Aorta (tissue), 5 donors: ENCODE data around the gene RUNDC1. TPM values are rescaled to one million over a fixed set of nuclear protein-coding genes. Genes with fewer than 3 reads are reported as not detected.
A peak's percentile ranks its signal among the peaks of the same experiment; 100 is the strongest.
"Not testable (repeated sequence)": the region's sequence is repeated elsewhere in the genome, so short reads cannot be mapped to it uniquely, and the experiment has no call there.

ENCODE experiments used
- ATAC-seq: fragments of 200-7000 bp; cut with Tn5 transposase; one replicate; pipeline ENCODE4 v1.9.1; 2022; ENCODE audit warnings: moderate library complexity; ENCODE audit not compliant: low FRiP score
- DNase-seq, 2 donors: peaks; one replicate each; pipeline ENCODE4 v3.0.0-alpha.2; 2020
- H3K27ac ChIP-seq, 2 donors: one replicate each; pipeline ENCODE4 v1.5.1; 2013; ENCODE audit warnings: low read length in 2 of 2, mild to moderate bottlenecking in 2 of 2, moderate library complexity in 2 of 2, control low read depth in 1 of 2, inconsistent platforms in 1 of 2, low read depth in 1 of 2
- H3K27me3 ChIP-seq, 2 donors: one replicate each; pipeline ENCODE4 v1.6.1; 2013; ENCODE audit warnings: control low read depth in 1 of 2, low read length in 1 of 2, mild to moderate bottlenecking in 1 of 2, moderate library complexity in 1 of 2; ENCODE audit not compliant: insufficient read depth in 2 of 2, control insufficient read depth in 1 of 2
- H3K36me3 ChIP-seq, 2 donors: one replicate each; pipeline ENCODE4 v1.6.1; 2013; ENCODE audit warnings: control low read depth in 1 of 2, low read length in 1 of 2, mild to moderate bottlenecking in 1 of 2; ENCODE audit not compliant: insufficient read depth in 2 of 2, control insufficient read depth in 1 of 2
- H3K4me1 ChIP-seq, 2 donors: one replicate each; pipeline ENCODE4 v1.6.1; 2013; ENCODE audit warnings: low read length in 2 of 2, control low read depth in 1 of 2, mild to moderate bottlenecking in 1 of 2, moderate library complexity in 1 of 2; ENCODE audit not compliant: insufficient read depth in 2 of 2, control insufficient read depth in 1 of 2
- H3K4me3 ChIP-seq, 2 donors: one replicate each; pipeline ENCODE4 v1.5.1; 2013; ENCODE audit warnings: low read length in 2 of 2, control low read depth in 1 of 2, mild to moderate bottlenecking in 1 of 2
- H3K9me3 ChIP-seq: one replicate; pipeline ENCODE4 v1.6.1; 2013; ENCODE audit warnings: mild to moderate bottlenecking, low read length; ENCODE audit not compliant: control insufficient read depth
- WGBS, 2 donors: extraction: QIAGEN DNeasy Blood & Tissue Kit; methylation state at CpG; one replicate each; pipeline ENCODE4 v1.1.7; 2013; 5-methylcytosine and 5-hydroxymethylcytosine counted together
- intact Hi-C, 2 donors: fragments of 100-400 bp; cut with DNase I; formaldehyde crosslinking; loops; one replicate each; pipeline versions ENCODE4 v1.14.2 to v1.15.0; 2022
- polyA plus RNA-seq, 2 donors: library from polyadenylated mRNA; stranded (reverse); fragments of 200-250 nt; gene quantifications; one replicate each; pipeline ENCODE4 v1.2.3, GENCODE V29; 2013
- total RNA-seq, 2 donors: library from RNA; stranded (reverse); fragmentation: NEBNext Ultra II Directional; extraction: Animal tissue kit (Norgen Biotek cat#: 25700); gene quantifications; one replicate each; pipeline ENCODE4 v1.2.1, GENCODE V29; 2021
- donor health status: healthy with polysubstance abuse.
- donor health status: Bipolar disorder and iron deficiency.
- donor health status: DM: no; HTN: no; CAD: no.
- donor health status: DM: no; HTN: no; CAD: no.
- donor health status: DM: yes; HTN: yes; CAD: no.

Gene RUNDC1
- total and polyA plus RNA-seq, 4 donors = 2.4 to 16.0 (median 8.9) TPM

GRCh38 chr17:42967925-42968324 is 12.4 kb upstream of the RUNDC1 start:
- Histone ChIP-seq H3K4me3 (no peak overlapping the region), H3K36me3 (no peaks in the 10 kb centered on the region), H3K4me1 (no peaks in the 10 kb centered on the region), H3K27me3 (no peaks in the 10 kb centered on the region), H3K27ac (no peak overlapping the region), H3K9me3 (no peaks in the 10 kb centered on the region)
- DNase-seq (no peak), ATAC-seq (no peak)
- intact Hi-C loops = no loop called here
- 79 to 88% methylated on average over 1 of the region's 1 CpG for WGBS, 2 donors

- intact Hi-C loops = no loop called here
- ATAC-seq = no peak
- Histone ChIP-seq H3K27ac (no peak overlapping the region), H3K4me3 (no peak overlapping the region), H3K4me1 (no peaks in the 10 kb centered on the region), H3K27me3 (no peaks in the 10 kb centered on the region), H3K9me3 (no peaks in the 10 kb centered on the region), H3K36me3 (no peaks in the 10 kb centered on the region)
- no peak for DNase-seq
- 60 to 63% methylated on average over 5 of the region's 5 CpGs for WGBS, 2 donors
Observed at GRCh38 chr17:42969001-42969581, 11.3 kb upstream of the RUNDC1 start.

DNA sequence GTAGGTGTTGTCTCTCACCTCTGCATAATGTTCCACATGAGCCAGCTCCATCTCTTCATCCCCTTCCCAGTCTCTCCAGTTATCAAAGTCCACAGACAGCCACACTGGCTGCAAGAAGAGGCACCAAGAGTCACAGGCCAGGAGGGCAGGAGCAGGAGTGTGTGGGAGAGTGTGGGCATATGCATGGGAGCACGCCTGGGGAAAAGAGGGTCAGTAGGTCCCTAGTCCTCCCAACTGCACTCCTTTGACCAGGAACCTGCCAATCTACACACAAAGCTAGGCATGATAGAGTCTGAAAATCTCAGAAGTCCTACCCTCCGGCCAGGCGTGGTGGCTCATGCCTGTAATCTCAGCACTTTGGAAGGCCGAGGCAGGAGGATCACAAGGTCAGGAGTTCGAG is 8.8 kb upstream of the RUNDC1 start:
- no peaks in the 10 kb centered on the region for H3K4me1 ChIP-seq
- intact Hi-C loops = no loop called here
- 88 to 91% methylated on average over 5 of the region's 5 CpGs for WGBS, 2 donors

GRCh38 chr17:42973323-42973722 is 7.0 kb upstream of the RUNDC1 start:
- H3K27me3 ChIP-seq, H3K9me3 ChIP-seq, H3K4me1 ChIP-seq, H3K4me3 ChIP-seq, H3K36me3 ChIP-seq, H3K27ac ChIP-seq, ATAC-seq, intact Hi-C loops, DNase-seq: not testable (repeated sequence)
- WGBS, 2 donors = 78 to 85% methylated on average over 8 to 15 of the region's 18 CpGs

More for the DNA sequence above, 8.8 kb upstream of the RUNDC1 start:
- Histone ChIP-seq H3K27me3 (no peaks in the 10 kb centered on the region), H3K4me3 (no peak overlapping the region), H3K9me3 (no peaks in the 10 kb centered on the region), H3K27ac (no peak overlapping the region), H3K36me3 (no peaks in the 10 kb centered on the region)
- ATAC-seq (no peak), DNase-seq (no peak)

GRCh38 chr17:42975265-42975664 is 5.1 kb upstream of the RUNDC1 start:
- Histone ChIP-seq H3K9me3 (no peaks in the 10 kb centered on the region), H3K4me1 (no peaks in the 10 kb centered on the region), H3K4me3 (no peak overlapping the region), H3K27ac (no peak overlapping the region), H3K36me3 (no peaks in the 10 kb centered on the region), H3K27me3 (no peaks in the 10 kb centered on the region)
- no peak for ATAC-seq
- WGBS, 2 donors = 44 to 62% methylated on average over 2 of the region's 2 CpGs
- no peak for DNase-seq
- intact Hi-C loops = no loop called here

DNA sequence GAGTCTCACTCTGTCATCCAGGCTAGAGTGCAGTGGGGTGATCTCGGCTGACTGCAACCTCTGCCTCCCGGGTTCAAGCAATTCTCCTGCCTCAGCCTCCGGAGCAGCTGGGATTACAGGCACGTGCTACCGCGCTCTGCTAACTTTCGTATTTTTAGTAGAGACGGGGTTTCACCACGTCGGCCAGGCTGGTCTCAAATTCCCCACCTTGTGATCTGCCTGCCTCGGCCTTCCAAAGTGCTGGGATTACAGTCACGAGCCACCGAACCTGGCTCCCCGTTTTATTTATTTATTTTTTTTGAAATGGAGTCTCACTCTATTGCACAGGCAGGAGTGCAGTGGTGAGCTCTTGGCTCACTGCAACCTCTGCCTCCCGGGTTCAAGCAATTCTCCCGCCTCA is 4.7 kb upstream of the RUNDC1 start:
- intact Hi-C loops, H3K4me3 ChIP-seq, H3K27ac ChIP-seq, H3K4me1 ChIP-seq, H3K9me3 ChIP-seq, DNase-seq, H3K27me3 ChIP-seq, ATAC-seq, H3K36me3 ChIP-seq: not testable (repeated sequence)
- 85 to 89% methylated on average over 16 of the region's 16 CpGs for WGBS, 2 donors

DNA sequence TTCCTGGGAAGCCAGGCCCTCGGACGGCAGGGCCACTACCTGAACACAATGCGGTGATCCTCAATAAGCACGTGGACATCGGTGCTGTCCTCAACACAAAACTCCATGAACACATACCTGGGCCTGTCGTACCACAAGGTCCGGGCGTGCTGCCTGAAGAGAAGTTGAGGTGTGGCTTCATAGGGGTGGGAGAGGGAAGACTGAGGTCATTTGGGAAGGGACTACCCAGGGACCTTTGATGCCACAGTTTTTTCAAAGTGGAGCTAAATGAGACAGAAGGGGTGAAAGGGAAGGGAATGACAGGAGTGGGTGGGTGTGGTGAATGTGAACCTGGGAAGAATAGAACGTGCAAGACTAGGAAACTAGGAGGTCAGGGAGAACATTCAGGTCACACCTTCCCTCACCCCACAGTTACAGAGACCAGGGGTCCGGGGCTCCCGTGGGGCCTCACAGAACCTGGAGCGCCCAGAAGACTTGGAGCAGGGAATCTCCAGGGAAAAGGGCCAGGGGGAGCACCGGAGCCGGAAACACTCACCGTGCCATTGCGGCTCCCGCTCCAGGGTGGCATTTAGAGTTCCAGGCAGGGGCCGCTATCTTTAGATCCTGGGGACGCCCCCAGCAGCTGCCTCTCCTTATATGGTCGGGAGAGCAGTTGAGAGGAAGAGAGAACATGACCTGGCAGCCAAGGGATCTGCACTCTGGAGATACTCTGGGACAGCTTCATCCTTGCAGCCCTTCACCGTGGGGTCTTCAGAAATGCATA is 673 bp upstream of the RUNDC1 start, which contains the start of gene PTGES3L:
TSS of gene PTGES3L (minus strand) at position 570 of the 763 bp plus-strand sequence. CDS start at position 543, 27 bp downstream.
- Histone ChIP-seq H3K36me3 (no peaks in the 10 kb centered on the region), H3K27ac (peak within 1 kb of the TSS in 1 of 2 donors; percentile 60), H3K27me3 (no peaks in the 10 kb centered on the region), H3K4me3 (peak within 1 kb of the TSS; percentile 82 to 98), H3K4me1 (no peaks in the 10 kb centered on the region), H3K9me3 (no peaks in the 10 kb centered on the region)
- peak; percentile 71 to 88 for DNase-seq
- 26 to 30% methylated on average over 21 of the region's 21 CpGs for WGBS, 2 donors
- intact Hi-C loops = no loop called here
- peak; percentile 75 for ATAC-seq

DNA sequence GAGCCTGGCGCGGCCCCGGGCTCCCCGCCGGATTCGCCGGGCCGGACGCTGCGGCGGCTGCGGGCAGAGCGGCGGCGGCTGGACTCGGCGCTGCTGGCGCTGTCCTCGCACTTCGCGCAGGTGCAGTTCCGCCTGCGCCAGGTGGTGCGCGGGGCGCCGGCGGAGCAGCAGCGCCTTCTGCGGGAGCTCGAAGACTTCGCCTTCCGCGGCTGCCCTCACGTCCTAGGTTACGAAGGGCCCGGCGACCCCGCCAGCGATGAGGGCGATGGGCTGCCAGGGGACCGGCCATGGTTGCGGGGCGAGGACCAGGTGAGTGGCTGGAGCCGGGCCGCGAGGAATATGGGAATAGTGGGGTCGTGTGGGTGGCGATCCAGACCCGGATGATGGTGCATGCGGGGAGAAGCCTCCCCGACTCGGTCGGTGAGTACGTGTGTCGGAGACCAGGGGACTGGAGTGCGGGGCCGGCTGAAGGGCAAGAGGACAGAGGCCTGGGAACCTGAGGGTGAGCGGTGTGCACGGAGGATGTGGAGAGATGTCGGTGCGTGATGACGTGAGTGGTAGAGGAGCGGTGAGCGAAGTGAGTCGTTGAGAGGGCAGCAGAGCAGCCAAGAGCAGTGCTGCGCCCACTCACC is 517 bp downstream of the RUNDC1 start:
- ATAC-seq (peak; percentile 58), DNase-seq (peak; percentile 59 to 78)
- H3K4me3 ChIP-seq = peak overlapping the region; percentile 82 to 98
- WGBS, 2 donors = 0 to 1% methylated on average over 47 to 67 of the region's 67 CpGs
- peak overlapping the region in 1 of 2 donors; percentile 60 for H3K27ac ChIP-seq
- no peaks in the 10 kb centered on the region for H3K27me3 ChIP-seq
- no peaks in the 10 kb centered on the region for H3K9me3 ChIP-seq
- H3K36me3 ChIP-seq = no peaks in the 10 kb centered on the region
- no peaks in the 10 kb centered on the region for H3K4me1 ChIP-seq
- intact Hi-C loops = no loop called here
